ENCODE results near the gene TUT1.
"Not testable (repeated sequence)": the region's sequence is repeated elsewhere in the genome, so short reads cannot be mapped to it uniquely, and the experiment has no call there.

The TUT1 gene

DNA sequence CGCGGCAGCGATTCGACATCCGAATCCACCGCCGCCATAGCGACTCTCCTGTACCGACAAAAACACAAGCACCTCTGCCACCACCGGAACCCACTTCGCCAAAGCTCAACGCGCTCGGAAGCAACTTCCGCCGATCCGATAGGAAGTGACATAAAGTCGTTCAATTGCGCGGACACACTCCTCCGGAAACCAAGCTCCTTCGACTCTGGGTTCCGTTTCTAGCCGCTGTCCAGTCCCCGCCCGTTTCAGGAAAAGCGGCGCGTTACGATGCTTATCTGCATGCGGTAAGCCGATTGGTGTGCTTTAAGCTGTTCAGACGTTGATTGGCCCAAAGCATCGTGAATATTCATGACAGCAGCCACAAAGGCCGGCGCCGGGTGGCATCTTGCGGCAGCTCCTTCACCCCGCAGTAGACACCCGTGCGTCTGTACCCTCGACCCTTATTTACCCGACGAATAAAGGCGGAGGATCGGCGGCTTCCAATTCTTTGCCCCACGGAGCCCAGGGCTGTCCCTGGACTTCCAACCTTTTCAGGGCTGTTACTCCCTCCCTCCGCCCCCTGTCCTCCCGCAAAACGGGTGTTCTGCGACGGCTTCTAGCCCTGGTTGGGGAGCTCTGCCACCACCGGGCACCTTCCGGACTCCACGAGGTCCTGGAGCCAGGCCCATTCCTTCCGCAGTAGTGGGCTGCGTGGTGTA lies at the start of gene TUT1:
Gene TUT1 (minus strand): TSS at position 76 of the 698 bp plus-strand sequence. CDS start 38 bp downstream, at position 38.
- peak; percentile 85 to 96 for DNase-seq

DNA sequence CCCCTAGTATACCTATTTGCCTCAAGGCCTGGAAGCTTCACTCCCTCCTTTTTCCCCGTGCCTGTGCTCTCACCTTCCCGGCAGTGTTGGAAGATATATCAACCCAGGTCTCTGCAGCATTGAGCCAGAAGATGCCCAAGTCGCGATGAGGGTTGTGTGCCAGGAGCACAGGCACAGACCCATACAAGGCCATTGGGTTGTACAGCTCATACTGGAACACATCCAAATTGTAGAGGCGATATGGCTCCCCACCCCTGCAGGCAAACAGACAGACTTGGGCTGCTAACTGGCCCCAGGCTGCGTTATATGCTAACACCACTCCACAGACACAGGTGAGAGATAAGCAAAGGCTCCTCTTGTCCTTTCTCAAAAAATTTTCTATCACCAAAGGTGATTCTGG lies 41.2 kb upstream of the TUT1 start:
- no peak for DNase-seq

- no peak for DNase-seq
Observed at GRCh38 chr11:62627713-62628112, 36.4 kb upstream of the TUT1 start.

DNA sequence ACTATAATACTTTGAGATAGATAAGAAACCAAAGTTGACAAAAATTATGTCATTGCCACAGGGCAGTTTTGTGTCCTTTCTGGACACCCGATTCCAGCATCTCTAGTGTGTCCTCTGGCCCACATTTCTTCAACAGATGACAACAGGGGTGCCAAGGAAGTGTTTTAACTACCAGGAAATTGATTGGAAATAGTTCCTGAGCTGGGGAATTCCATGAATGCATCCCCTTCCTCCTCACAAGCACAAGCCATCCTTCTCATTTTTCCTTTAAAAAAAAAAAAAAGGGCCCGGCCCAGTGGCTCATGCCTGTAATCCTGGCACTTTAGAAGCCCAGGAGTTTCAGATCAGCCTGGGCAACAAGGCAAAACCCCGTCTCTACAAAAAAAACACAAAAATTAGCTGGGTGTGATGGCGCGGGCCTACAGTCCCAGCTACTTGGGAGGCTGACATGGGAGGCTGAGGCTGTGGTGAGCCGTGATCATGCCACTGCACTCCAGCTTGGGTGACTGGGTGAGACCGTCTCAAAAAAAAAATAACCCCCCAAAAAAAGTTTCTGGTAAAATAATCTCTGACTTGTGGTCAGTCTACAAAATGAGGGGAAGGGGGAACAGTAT lies 31.3 kb upstream of the TUT1 start:
- no peak for DNase-seq

GRCh38 chr11:62621567-62622470 lies 30.5 kb upstream of the TUT1 start, which contains the start of gene B3GAT3:
Gene B3GAT3 (minus strand): TSS chr11:62621986. CDS start chr11:62621947, 39 bp downstream.
- DNase-seq: peak; percentile 94 to 98

- no peak for DNase-seq
Observed at GRCh38 chr11:62621027-62621566, 29.8 kb upstream of the TUT1 start.

DNA sequence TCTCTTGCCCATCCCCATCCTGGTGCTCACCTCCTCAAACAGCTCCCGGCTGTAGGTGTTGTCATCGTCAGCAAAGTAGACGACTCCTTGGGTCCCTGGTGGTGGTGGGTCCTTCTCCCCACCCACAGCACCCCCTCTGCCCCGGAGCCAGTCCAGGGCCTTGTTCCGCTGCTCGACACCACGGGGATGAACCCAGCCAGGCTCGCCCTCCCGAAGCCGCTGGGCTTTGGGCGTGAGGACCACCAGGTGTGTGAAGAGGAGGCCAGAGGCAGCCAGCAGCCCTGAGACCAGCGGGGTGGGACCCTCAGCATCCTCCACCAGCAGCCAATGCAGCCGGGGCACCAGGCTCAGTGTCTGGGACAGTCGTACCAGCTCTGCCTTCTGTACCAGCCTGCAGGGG lies 25.6 kb upstream of the TUT1 start:
- DNase-seq: not testable (repeated sequence)

GRCh38 chr11:62615521-62615920 lies 24.2 kb upstream of the TUT1 start:
- no peak for DNase-seq

- DNase-seq: peak; percentile 45 to 61
Observed at GRCh38 chr11:62614275-62614674, 23.0 kb upstream of the TUT1 start.

DNA sequence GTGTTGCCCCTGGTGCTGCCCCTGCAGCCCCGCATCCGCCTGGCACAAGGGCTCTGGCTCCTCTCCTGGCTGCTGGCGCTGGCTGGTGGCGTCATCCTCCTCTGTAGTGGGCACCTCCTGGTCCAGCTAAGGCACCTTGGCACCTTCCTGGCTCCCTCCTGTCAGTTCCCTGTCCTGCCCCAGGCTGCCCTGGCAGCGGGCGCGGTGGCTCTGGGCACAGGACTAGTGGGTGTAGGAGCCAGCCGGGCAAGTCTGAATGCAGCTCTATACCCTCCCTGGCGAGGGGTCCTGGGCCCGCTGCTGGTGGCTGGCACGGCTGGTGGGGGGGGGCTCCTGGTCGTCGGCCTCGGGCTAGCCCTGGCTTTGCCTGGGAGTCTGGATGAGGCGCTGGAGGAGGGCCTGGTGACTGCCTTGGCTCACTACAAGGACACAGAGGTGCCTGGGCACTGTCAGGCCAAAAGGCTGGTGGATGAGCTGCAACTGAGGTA lies 22.0 kb upstream of the TUT1 start:
- no peak for DNase-seq

- peak; percentile 86 to 88 for DNase-seq
Observed at GRCh38 chr11:62612366-62613290, 21.3 kb upstream of the TUT1 start, which contains the start of the genes EML3 and ROM1. Gene EML3 (minus strand): TSS chr11:62612775. CDS start chr11:62612457, 318 bp downstream. Gene ROM1 (plus strand): TSS chr11:62613257. CDS start chr11:62613282, 25 bp downstream.

GRCh38 chr11:62611705-62612365 lies 20.5 kb upstream of the TUT1 start:
- DNase-seq: peak; percentile 48 to 52

DNA sequence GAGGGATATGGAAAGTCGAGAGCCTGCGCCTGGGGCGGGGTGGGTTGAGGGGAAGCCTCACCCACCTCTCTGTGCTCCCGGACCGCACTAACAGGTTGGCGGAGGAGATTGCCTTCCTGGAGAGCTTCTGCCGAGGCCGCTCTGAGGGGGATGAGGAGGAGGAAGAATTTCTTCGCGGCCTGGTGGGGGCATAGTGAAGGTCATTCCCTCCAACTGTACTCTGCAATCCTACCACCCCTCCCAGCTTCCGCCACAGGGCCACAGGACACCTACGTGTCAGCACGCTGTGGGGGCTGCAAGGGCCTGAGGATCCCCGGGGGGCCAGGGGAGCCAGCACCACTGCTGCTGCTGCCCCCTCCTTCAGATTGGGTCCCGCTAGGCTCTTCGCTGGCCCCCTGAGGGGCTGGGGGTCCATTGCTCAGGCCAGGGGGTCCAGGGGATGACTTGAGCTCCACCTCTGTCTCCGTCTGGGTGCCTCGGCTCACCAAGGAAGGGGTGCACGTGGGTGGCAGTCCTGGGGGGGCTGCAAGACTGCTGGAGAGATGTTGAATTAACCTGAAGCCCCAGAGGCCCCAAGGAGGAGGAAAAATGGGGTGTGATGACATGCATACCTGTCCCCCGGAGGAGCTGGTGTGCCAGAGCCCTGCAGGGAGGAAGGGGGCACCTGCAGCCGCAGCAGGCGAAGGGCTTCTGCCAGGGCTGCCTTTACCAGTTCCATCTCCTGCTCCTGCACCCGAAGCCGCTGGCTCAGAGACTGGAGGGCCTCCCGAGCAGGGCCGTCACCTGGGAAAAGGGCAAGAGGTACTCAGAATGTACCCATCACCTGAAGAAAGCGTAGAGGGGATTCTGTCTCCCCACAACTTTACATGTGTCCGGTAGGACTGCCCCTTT lies 19.7 kb upstream of the TUT1 start:
- DNase-seq: no peak

GRCh38 chr11:62610403-62610802 lies 19.1 kb upstream of the TUT1 start:
- DNase-seq: no peak

- DNase-seq: no peak
Observed at GRCh38 chr11:62608776-62609175, 17.5 kb upstream of the TUT1 start.

DNA sequence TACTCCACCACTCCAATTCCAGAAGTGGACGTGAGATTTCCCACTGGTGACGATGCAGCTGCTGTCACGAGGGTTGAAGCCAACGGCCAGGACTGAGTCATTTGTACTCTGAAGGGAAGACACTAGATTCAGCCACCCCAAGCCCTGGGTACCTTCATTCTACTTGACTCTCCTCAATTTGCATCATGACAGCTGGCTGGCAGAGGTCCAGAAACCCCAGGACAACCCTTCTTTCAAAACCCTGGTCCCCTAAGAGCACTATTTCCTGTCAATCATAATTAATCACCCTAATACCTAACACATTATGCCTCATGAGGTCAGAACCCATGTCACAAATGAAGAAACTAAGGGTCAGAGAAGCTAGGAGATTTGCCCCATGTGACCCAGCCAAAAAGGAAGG lies 16.4 kb upstream of the TUT1 start:
- no peak for DNase-seq

- DNase-seq: no peak
Observed at GRCh38 chr11:62605902-62606301, 14.6 kb upstream of the TUT1 start.

- DNase-seq: no peak
Observed at GRCh38 chr11:62605467-62605866, 14.1 kb upstream of the TUT1 start.

- no peak for DNase-seq
Observed at GRCh38 chr11:62604460-62605120, 13.3 kb upstream of the TUT1 start.
